ENCODE data around the gene SBNO1.

SBNO1 gene

GRCh38 chr12:123266679-123267277 lies 97.9 kb downstream of the SBNO1 start:
- H4K20me1 ChIP-seq (ENCODE audit: control insufficient read depth, insufficient read depth, low read depth, low read length), result no peaks in the 10 kb centered on the region
- no peak overlapping the region for H3K27ac ChIP-seq (ENCODE audit: low read depth, low read length)
- no peaks in the 10 kb centered on the region for H3K9me3 ChIP-seq (ENCODE audit: control insufficient read depth, insufficient read depth, low read length)
- peaks cover 16% of the 10 kb centered on the region for H3K4me1 ChIP-seq (ENCODE audit: control insufficient read depth, low read length)
- peaks cover 33% of the 10 kb centered on the region for H3K79me2 ChIP-seq (ENCODE audit: control insufficient read depth, low read length)
- no peak overlapping the region for H3K4me2 ChIP-seq (ENCODE audit: low read length)
- H3K4me3 ChIP-seq (ENCODE audit: low read length), result no peak overlapping the region
- no peaks in the 10 kb centered on the region for H3K9me2 ChIP-seq (replicated peaks; ENCODE audit: control insufficient read depth, low read length)
- H3K36me3 ChIP-seq (ENCODE audit: control insufficient read depth, low read length), result peaks cover 10% of the 10 kb centered on the region
- TF ChIP-seq, protein P1, sequence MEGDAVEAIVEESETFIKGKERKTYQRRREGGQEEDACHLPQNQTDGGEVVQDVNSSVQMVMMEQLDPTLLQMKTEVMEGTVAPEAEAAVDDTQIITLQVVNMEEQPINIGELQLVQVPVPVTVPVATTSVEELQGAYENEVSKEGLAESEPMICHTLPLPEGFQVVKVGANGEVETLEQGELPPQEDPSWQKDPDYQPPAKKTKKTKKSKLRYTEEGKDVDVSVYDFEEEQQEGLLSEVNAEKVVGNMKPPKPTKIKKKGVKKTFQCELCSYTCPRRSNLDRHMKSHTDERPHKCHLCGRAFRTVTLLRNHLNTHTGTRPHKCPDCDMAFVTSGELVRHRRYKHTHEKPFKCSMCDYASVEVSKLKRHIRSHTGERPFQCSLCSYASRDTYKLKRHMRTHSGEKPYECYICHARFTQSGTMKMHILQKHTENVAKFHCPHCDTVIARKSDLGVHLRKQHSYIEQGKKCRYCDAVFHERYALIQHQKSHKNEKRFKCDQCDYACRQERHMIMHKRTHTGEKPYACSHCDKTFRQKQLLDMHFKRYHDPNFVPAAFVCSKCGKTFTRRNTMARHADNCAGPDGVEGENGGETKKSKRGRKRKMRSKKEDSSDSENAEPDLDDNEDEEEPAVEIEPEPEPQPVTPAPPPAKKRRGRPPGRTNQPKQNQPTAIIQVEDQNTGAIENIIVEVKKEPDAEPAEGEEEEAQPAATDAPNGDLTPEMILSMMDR (IDR thresholded peaks at IDR 0.05; ENCODE audit: low read depth, low read length, poor library complexity, severe bottlenecking), result no peak
- no peak for TF ChIP-seq EZH2phosphoT487 (IDR thresholded peaks at IDR 0.05; ENCODE audit: borderline replicate concordance, low read length)
- H3K27me3 ChIP-seq (ENCODE audit: control insufficient read depth, low read length), result no peaks in the 10 kb centered on the region
- no peaks in the 10 kb centered on the region for H3F3A ChIP-seq (ENCODE audit: control insufficient read depth, insufficient read depth)

DNA sequence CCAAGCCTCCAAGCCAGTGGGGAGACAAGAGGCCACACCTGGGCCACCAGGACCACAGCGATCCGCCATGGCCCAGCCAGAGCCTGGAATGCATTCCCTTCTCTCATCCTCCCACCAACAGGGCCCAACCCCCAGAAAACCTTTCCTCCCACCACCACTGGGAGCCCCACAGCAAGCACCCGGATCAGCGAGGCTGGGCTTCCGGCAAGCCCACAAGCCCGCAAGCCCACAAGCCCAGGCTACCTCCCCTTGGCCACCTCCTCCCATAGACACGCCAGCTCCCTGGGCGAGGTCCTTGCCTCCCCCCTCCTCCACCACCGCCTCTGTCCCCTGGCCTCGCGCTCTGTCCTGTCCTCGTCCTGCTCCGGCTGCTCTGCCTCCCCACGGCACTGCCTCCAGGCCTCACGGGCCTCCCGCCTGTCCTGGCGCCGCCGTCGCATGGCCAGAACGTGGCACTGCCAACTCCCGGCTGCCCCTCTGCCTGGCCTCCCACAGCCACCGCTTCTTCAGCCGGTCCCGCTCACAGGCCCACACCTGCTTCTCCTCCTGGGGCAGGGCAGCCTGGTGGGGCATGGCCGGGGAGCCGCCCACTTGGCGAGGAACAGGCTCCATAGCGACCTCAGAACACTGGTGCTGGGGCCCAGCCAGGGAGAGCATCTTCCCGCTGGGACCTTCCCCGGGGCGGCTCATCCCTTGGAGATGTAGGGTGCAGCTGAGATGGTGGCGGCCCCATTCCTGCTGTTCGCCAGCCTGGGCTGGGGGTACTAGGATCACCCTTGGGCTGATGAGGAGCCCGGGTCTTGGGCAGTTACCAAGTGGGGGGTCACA lies 98.6 kb downstream of the SBNO1 start:
- peaks cover 16% of the 10 kb centered on the region for H3K4me1 ChIP-seq (ENCODE audit: control insufficient read depth, low read length)
- H3K9me2 ChIP-seq (replicated peaks; ENCODE audit: control insufficient read depth, low read length), result no peaks in the 10 kb centered on the region
- no peak overlapping the region for H3K4me2 ChIP-seq (ENCODE audit: low read length)
- no peaks in the 10 kb centered on the region for H3F3A ChIP-seq (ENCODE audit: control insufficient read depth, insufficient read depth)
- H3K9me3 ChIP-seq (ENCODE audit: control insufficient read depth, insufficient read depth, low read length), result no peaks in the 10 kb centered on the region
- no peaks in the 10 kb centered on the region for H4K20me1 ChIP-seq (ENCODE audit: control insufficient read depth, insufficient read depth, low read depth, low read length)
- H3K27me3 ChIP-seq (ENCODE audit: control insufficient read depth, low read length), result no peaks in the 10 kb centered on the region
- no peak overlapping the region for H3K4me3 ChIP-seq (ENCODE audit: low read length)
- no peak overlapping the region for H3K27ac ChIP-seq (ENCODE audit: low read depth, low read length)
- H3K36me3 ChIP-seq (ENCODE audit: control insufficient read depth, low read length), result peaks cover 11% of the 10 kb centered on the region
- TF ChIP-seq, protein P1 (IDR thresholded peaks at IDR 0.05; ENCODE audit: low read depth, low read length, poor library complexity, severe bottlenecking), result no peak
- TF ChIP-seq EZH2phosphoT487 (IDR thresholded peaks at IDR 0.05; ENCODE audit: borderline replicate concordance, low read length), result no peak
- peaks cover 33% of the 10 kb centered on the region for H3K79me2 ChIP-seq (ENCODE audit: control insufficient read depth, low read length)

DNA sequence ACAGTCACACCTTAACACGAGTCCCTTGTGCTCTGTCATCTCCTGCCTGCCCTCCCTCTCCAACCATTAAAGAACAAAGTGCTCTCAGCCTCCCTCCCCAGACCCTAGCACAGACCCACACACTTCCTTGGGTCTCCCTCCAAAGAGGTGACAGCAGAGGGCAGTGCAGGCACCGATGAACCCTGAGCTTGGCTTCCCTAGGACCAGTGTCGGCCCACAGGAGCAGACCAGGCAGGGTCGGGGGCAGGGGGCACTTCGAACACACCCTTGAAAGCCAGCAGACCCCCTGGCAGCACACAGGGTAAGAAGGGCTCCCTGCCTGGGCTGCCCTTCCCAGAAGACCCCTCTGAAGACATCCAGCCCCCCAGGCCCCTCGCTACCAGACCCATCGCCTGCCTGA lies 100.0 kb downstream of the SBNO1 start:
- Histone ChIP-seq H4K20me1 (ENCODE audit: control insufficient read depth, insufficient read depth, low read depth, low read length) (no peaks in the 10 kb centered on the region), H3K79me2 (ENCODE audit: control insufficient read depth, low read length) (peaks cover 21% of the 10 kb centered on the region), H3K9me2 (replicated peaks; ENCODE audit: control insufficient read depth, low read length) (no peaks in the 10 kb centered on the region), H3K4me2 (ENCODE audit: low read length) (no peak overlapping the region), H3K4me1 (ENCODE audit: control insufficient read depth, low read length) (peaks cover 7% of the 10 kb centered on the region), H3K9me3 (ENCODE audit: control insufficient read depth, insufficient read depth, low read length) (no peaks in the 10 kb centered on the region), H3K27ac (ENCODE audit: low read depth, low read length) (no peak overlapping the region), H3K4me3 (ENCODE audit: low read length) (no peak overlapping the region), H3K36me3 (ENCODE audit: control insufficient read depth, low read length) (peaks cover 24% of the 10 kb centered on the region), H3F3A (ENCODE audit: control insufficient read depth, insufficient read depth) (0 out of 2 replicates have a peak, but pooled peaks cover 4% of the 10 kb centered on the region), H3K27me3 (ENCODE audit: control insufficient read depth, low read length) (no peaks in the 10 kb centered on the region)
- TF ChIP-seq, protein P1 (IDR thresholded peaks at IDR 0.05; ENCODE audit: low read depth, low read length, poor library complexity, severe bottlenecking), result peak; percentile 32
- no peak for TF ChIP-seq EZH2phosphoT487 (IDR thresholded peaks at IDR 0.05; ENCODE audit: borderline replicate concordance, low read length)

Data from DOHH2 (cell line).